ENCODE measurements around the gene CELF4.

- TF ChIP-seq POLR2AphosphoS5 (IDR thresholded peaks at IDR 0.05; ENCODE audit: low read depth, low read length) (no peak), POLR2A (IDR thresholded peaks at IDR 0.05; ENCODE audit: low read depth, low read length) (no peak), TAF1 (IDR thresholded peaks at IDR 0.05; ENCODE audit: low read depth, low read length) (no peak), PAX5 (IDR thresholded peaks at IDR 0.05; ENCODE audit: insufficient read depth, low read length, severe bottlenecking) (no peak), SPI1 (IDR thresholded peaks at IDR 0.05; ENCODE audit: low read depth, low read length) (no peak)
Observed at GRCh38 chr18:37465958-37466357, 99.6 kb downstream of the CELF4 start.

Data from GM12891 (cell line).